Non-pigmented ciliary epithelial cell (primary cell): ENCODE results near the gene TMEM131L.

Experiments used
- DNase-seq: peaks from one replicate; pipeline ENCODE4 v3.0.0-alpha.2; 2010; ENCODE audit warnings: low read depth

Gene TMEM131L

GRCh38 chr4:153618833-153619232 lies 152.7 kb downstream of the TMEM131L start:
- DNase-seq, result no peak

- no peak for DNase-seq
These were observed 153.7 kb downstream of the TMEM131L start for GRCh38 chr4:153619811-153620210.

GRCh38 chr4:153620352-153620751 lies 154.2 kb downstream of the TMEM131L start:
- DNase-seq, result no peak

GRCh38 chr4:153622093-153622492 lies 155.9 kb downstream of the TMEM131L start:
- DNase-seq, result no peak

GRCh38 chr4:153622778-153623240 lies 156.6 kb downstream of the TMEM131L start:
- DNase-seq, result no peak

- DNase-seq, result no peak
These were observed 157.3 kb downstream of the TMEM131L start for GRCh38 chr4:153623491-153623890.

- no peak for DNase-seq
These were observed 162.7 kb downstream of the TMEM131L start for GRCh38 chr4:153628796-153629315.

- DNase-seq, result no peak
These were observed 163.6 kb downstream of the TMEM131L start for GRCh38 chr4:153629776-153630175.

GRCh38 chr4:153634738-153635353 lies 168.7 kb downstream of the TMEM131L start:
- no peak for DNase-seq

- DNase-seq, result no peak
These were observed 169.7 kb downstream of the TMEM131L start for GRCh38 chr4:153635846-153636245.

GRCh38 chr4:153637201-153637600 lies 171.0 kb downstream of the TMEM131L start:
- no peak for DNase-seq

GRCh38 chr4:153638011-153638410 lies 171.9 kb downstream of the TMEM131L start:
- DNase-seq, result no peak

- no peak for DNase-seq
These were observed 172.8 kb downstream of the TMEM131L start for GRCh38 chr4:153638999-153639398.

GRCh38 chr4:153639833-153640802 lies 174.0 kb downstream of the TMEM131L start:
- DNase-seq, result no peak

GRCh38 chr4:153641532-153641931 lies 175.4 kb downstream of the TMEM131L start:
- DNase-seq, result no peak

GRCh38 chr4:153643406-153644383 lies 177.5 kb downstream of the TMEM131L start:
- DNase-seq, result no peak

GRCh38 chr4:153645183-153645582 lies 179.0 kb downstream of the TMEM131L start:
- no peak for DNase-seq

- no peak for DNase-seq
These were observed 180.1 kb downstream of the TMEM131L start for GRCh38 chr4:153646261-153646660.

- no peak for DNase-seq
These were observed 180.8 kb downstream of the TMEM131L start for GRCh38 chr4:153646978-153647377.

GRCh38 chr4:153647975-153648374 lies 181.8 kb downstream of the TMEM131L start:
- no peak for DNase-seq

- no peak for DNase-seq
These were observed 183.4 kb downstream of the TMEM131L start for GRCh38 chr4:153649572-153649991.

- no peak for DNase-seq
These were observed 185.0 kb downstream of the TMEM131L start for GRCh38 chr4:153651116-153651515.
